ENCODE measurements around the gene SOS1.
"Not testable (repeated sequence)": the region's sequence is repeated elsewhere in the genome, so short reads cannot be mapped to it uniquely, and the experiment has no call there.

The SOS1 gene

DNA sequence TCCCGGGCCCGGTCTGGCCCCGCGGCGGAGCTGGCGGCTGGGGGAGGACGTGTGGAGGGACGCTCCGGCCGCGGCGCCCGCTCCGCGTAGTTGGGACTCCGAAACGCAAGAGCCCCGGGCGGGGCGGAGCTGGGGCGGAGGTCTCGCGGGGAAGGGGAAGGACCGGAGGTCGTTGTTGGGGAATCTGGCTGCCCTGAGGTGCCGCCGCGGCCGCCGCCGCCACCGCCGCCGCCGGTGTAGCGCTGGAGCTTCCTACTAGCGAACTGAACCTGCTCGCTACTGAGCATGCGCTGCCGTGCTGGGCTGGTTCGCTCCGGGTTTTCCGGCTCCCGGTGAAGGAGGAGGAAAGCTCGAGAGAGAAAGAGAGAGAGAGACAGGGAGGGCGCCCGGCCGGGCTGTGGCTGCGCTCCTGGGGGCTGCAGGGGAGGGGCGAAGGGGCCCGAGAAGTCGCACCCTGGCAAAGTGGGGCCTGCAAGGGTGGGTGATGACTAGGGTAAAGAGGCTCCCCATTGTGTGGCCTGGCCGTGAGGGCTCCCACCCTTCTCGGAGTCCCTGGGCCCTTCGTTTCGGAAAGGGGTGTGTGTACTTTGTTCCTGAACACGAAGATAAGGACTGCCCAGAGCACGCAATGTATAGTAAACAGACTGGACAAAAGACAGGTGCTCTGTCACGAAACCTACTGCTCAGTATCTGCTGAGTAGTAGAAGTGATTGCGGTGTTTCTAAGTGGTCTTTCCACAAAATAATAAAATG is at the start of gene SOS1:
TSS of gene SOS1 (minus strand) at position 281 of the 752 bp plus-strand sequence. CDS start 629 bp downstream, outside the sequence.
- peak; percentile 96 for DNase-seq

DNA sequence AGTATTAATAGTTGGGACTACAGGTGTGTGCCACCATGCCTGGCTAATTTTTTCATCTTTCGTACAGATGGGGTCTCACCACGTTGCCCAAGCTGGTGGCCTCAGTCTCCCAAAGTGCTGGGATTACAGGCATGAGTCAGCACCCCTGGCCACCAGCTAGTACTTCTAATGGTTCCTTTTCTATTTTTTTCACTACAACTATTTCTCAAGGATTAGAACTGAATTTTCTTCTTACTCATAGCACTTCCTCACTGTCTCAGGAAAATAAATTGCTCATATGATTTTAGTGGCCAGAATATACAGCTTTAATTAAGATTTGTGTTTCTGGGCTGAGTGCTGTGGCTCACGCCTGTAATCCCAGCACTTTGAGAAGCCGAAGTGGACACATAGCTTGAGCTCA is 43.2 kb upstream of the SOS1 start:
- DNase-seq: no peak

GRCh38 chr2:39160982-39161381 is 40.1 kb upstream of the SOS1 start:
- no peak for DNase-seq

- DNase-seq: no peak
Measured at GRCh38 chr2:39159283-39159682, 38.4 kb upstream of the SOS1 start.

- DNase-seq: no peak
Measured at GRCh38 chr2:39158351-39158750, 37.5 kb upstream of the SOS1 start.

- DNase-seq: no peak
Measured at GRCh38 chr2:39156846-39157245, 36.0 kb upstream of the SOS1 start.

DNA sequence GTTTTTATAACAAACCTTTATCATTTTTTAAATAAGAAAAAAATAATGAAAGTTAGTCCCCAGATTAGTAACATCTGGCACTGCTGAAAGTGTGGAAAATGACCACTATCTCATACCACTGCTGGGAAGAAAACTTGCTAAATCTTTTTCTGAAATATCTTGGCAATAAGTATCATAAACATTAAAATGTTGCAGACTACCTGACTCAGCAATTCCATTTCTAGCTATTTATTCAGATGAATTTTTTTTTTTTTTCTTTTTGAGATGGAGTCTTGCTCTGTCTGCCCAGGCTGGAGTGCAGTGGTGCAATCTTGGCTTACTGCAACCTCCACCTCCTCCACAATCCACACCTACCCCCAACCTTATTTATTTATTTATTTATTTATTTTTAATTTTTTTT is 35.3 kb upstream of the SOS1 start:
- DNase-seq: no peak

GRCh38 chr2:39155573-39155972 is 34.7 kb upstream of the SOS1 start:
- not testable (repeated sequence) for DNase-seq

DNA sequence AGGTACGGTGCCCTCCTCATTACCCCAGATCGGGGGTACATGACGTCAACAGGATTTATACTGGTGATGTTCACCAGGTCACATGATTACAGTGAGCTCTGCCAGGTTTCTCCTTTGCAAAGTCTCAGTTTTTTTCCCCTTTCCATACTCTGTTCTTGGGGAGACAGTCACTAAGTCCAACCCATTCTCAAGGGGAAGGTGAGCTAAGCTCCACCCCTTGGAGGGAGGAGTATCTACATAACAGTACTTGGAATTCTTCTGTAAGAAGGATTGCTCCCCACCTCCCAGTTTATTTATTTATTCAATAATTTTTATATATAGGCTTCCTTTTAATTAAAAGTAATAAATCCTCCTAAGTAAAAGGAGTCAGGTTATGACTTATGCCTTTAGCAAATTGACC is 34.1 kb upstream of the SOS1 start:
- no peak for DNase-seq

GRCh38 chr2:39153312-39153711 is 32.5 kb upstream of the SOS1 start:
- DNase-seq: no peak

DNA sequence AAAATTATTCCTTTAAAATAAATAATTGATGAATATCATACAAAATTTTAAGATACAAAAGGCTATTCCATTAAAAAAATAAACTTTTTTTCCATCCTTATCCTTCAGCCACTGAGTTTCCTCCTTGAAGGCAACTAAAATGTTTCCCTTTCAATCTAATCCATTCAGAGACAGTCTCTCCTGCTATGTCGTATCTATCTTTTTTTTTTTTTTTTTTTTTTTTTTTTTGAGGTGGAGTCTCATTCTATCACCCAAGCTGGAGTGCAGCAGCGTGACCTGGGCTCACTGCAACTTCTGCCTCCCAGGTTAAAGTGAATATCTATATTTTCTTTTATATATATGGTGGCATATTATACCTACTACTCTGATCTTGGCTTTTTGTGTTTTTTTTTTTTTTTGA is 31.7 kb upstream of the SOS1 start:
- DNase-seq: no peak

- no peak for DNase-seq
Measured at GRCh38 chr2:39150890-39151497, 30.1 kb upstream of the SOS1 start.

- DNase-seq: no peak
Measured at GRCh38 chr2:39150102-39150562, 29.3 kb upstream of the SOS1 start.

GRCh38 chr2:39146630-39147029 is 25.8 kb upstream of the SOS1 start:
- no peak for DNase-seq

GRCh38 chr2:39145906-39146421 is 25.1 kb upstream of the SOS1 start:
- DNase-seq: no peak

GRCh38 chr2:39144416-39144815 is 23.6 kb upstream of the SOS1 start:
- no peak for DNase-seq

DNA sequence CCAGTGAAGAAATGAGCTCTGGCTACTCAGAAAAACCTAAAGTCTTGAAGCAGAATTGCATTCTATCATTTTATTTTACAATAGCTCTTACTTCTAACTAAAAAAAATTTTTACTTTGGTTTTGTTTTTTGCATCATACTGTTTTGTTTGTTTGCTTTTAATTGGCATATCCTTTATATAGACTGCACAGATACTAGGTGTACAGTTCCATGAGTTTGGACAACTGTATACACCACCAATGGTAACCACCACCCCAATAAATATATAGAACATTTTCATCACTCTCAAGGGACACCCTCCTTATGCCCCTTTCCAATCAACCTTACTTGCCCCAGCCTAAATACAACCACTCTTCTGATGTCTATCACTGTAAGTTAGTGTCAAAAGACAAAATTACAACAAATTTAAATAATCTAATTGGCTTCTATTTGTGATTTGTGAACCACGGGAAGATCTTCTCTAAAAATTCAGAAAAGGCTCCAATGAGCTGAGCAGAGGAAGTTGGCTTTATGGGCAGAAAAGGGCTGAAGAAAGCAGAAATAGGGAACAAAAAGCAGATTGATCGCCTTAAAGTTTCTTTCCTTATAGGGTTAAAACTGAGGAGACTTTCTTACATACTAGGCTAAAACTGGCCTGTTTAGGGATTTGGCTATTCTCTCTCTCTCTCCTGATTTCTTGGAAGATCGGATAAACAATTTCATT is 22.2 kb upstream of the SOS1 start:
- DNase-seq: no peak

- DNase-seq: peak; percentile 69
Measured at GRCh38 chr2:39141334-39142271, 20.8 kb upstream of the SOS1 start.

DNA sequence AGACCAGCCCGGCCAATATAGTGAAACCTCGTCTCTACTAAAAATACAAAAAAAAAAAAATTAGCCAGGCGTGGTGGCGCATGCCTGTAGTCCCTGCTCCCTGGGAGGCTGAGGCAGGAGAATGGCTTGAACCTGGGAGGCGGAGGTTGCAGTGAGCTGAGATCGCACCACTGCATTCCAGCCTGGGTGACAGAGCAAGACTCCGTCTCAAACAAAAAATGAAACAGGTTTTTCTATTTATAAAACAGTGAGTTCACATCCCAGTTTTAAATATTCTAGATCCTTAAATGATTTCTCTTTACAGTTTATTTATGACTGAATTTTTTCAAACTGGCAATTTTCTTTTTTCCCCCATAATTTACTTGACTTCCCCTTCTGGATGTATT is 20.1 kb upstream of the SOS1 start:
- DNase-seq: not testable (repeated sequence)

DNA sequence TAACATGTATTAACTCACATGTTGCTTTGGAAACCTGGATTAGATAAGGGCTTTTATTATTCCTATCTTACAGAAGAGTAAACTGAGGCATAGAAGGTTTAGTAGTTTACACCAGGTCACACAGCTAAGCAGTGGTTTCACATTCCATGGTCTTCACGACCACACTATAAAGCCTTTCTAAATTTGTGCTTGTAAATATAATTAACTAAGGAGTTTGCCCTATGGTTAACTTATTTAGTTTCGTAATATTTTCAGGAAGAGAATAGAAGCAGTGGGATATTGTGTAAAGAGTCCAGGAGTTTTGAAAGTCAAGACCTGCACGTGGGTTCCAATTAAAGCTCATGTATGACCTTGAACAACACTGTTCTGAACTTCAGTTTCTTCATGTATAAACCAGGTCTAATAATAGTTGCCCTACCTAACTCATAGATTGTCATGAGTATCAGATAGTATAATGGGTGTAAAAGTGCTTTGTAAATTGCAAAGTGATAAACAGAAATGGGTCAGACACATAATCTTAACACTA is 19.5 kb upstream of the SOS1 start:
- no peak for DNase-seq

DNA sequence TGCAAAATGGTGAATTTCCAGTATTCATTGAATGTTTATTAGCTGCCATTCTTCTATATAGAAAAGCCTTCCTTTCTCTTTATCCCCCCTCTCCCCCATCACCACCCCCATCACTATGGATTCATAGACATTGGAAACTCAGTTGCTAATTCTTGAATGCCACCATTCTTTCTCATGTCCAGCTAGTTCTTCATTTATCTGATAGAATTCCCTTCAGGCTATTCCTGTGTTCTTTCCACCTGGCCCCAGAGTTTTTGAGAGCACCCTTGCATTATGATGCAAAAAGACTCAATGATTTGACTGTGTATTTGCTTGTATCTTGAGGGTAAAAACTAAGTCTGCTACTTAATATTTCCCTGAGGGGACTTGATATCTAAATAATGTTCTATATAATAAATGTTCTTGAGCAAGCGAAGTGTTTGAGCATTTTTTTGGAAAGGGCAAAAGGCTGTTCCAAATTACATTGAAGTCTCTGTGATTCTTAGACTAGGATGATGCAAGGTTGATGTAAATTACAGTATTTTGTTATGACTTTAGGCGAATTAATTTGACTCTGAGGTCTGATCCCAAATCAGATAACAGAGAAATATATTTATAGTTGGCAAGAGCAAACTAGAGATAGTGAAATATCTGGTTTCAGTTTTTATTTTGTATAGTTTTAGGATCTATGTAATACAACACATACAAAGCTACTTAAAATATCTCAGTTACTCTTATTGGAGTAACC is 18.8 kb upstream of the SOS1 start:
- DNase-seq: peak; percentile 49

- DNase-seq: no peak
Measured at GRCh38 chr2:39138837-39139211, 18.0 kb upstream of the SOS1 start.

Measured in activated CD4-positive, alpha-beta T cell treated with anti-CD3 and anti-CD28 coated beads, Interleukin-2, amount 50 U/mL, for 16 hours (primary cell).